Keratinocyte (primary cell): ENCODE measurements around the gene TOMT.

Experiments
- EZH2 ChIP-seq: IDR thresholded peaks from one replicate; pipeline ENCODE4 v1.6.1; 2012; ENCODE audit warnings: inconsistent platforms, mild to moderate bottlenecking, low read length, moderate library complexity
- TF ChIP-seq, protein P1 (sequence below), 3 experiments: IDR thresholded peaks in 1 of 3; conservative IDR thresholded peaks in 1 of 3; optimal IDR thresholded peaks in 1 of 3; 2 replicates in 2 of 3; 3 replicates in 1 of 3; pipeline versions ENCODE3 to v1.5.1; 2011; ENCODE audit warnings: low read length in 3 of 3, mild to moderate bottlenecking in 3 of 3, moderate library complexity in 2 of 3, control low read depth in 1 of 3, inconsistent platforms in 1 of 3; ENCODE audit not compliant: insufficient read depth in 2 of 3; ENCODE audit errors: extremely low read depth in 1 of 3

GRCh38 chr11:72066855-72067254, 38.9 kb upstream of the TOMT start:
- TF ChIP-seq, protein P1, sequence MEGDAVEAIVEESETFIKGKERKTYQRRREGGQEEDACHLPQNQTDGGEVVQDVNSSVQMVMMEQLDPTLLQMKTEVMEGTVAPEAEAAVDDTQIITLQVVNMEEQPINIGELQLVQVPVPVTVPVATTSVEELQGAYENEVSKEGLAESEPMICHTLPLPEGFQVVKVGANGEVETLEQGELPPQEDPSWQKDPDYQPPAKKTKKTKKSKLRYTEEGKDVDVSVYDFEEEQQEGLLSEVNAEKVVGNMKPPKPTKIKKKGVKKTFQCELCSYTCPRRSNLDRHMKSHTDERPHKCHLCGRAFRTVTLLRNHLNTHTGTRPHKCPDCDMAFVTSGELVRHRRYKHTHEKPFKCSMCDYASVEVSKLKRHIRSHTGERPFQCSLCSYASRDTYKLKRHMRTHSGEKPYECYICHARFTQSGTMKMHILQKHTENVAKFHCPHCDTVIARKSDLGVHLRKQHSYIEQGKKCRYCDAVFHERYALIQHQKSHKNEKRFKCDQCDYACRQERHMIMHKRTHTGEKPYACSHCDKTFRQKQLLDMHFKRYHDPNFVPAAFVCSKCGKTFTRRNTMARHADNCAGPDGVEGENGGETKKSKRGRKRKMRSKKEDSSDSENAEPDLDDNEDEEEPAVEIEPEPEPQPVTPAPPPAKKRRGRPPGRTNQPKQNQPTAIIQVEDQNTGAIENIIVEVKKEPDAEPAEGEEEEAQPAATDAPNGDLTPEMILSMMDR (optimal IDR thresholded peaks at IDR 0.05 in 1 of 3, IDR thresholded peaks at IDR 0.05 in 1 of 3, conservative IDR thresholded peaks at IDR 0.05 in 1 of 3; ENCODE audit: extremely low read depth in 1 of 3, insufficient read depth in 2 of 3, low read length in 3 of 3) = no peak
- TF ChIP-seq EZH2 = no peak
